IPS-11a (cell line): ENCODE results near the gene MYO1F.
A peak's percentile ranks its signal among the peaks of the same experiment; 100 is the strongest.
"Not testable (repeated sequence)": the region's sequence is repeated elsewhere in the genome, so short reads cannot be mapped to it uniquely, and the experiment has no call there.

ENCODE experiments used
- H3K4me3 ChIP-seq: one replicate; pipeline ENCODE4 v1.5.1; 2013; ENCODE audit warnings: low read depth, low read length, control low read depth

MYO1F gene

DNA sequence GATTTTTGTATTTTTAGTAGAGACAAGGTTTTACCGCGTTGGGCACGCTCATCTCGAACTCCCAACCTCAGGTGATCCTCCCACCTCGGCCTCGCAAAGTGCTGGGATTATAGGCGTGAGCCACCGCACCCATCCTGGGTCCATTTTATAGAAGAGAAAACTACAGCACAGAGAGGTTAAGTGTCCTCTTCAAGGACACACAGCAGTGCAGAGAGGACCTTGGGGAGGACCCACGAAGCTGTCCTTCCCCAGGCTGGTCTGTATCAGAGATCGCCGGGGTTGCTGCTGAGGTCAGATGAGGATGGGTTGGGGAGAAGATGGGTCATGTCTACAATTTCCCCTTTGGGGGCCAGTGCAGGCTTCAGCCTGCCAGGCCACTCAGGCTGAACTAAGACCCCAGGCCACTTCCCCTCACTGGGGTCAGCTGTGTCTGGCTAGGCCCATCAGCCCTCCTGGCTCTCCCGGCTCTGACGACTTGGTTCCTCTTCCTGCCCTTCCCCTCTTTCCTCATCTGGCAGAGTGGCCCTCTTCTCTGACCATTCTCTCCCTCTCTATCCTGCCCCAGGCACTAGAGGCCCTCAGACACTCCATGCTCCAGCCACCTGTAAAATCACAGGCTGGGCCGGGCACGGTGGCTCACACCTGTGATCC is 9.6 kb downstream of the MYO1F start:
- H3K4me3 ChIP-seq: no peak overlapping the region

DNA sequence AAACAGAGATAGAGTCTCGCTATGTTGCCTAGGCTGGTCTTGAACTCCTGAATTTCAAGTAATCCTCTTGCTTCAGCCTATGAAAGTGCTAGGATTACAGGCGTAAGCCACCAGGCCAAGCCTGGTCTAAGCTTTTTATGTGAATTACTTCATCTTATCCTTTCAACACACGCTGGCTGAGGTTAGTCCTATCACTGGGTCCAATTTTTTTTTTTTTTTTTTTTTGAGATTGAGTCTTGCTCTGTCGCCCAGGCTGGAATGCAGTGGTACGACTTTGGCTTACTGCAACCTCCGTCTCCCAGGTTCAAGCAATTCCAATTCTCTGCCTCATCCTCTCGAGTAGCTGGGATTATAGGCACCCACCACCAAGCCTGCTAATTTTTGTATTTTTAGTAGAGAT is 10.4 kb downstream of the MYO1F start:
- no peak overlapping the region for H3K4me3 ChIP-seq

DNA sequence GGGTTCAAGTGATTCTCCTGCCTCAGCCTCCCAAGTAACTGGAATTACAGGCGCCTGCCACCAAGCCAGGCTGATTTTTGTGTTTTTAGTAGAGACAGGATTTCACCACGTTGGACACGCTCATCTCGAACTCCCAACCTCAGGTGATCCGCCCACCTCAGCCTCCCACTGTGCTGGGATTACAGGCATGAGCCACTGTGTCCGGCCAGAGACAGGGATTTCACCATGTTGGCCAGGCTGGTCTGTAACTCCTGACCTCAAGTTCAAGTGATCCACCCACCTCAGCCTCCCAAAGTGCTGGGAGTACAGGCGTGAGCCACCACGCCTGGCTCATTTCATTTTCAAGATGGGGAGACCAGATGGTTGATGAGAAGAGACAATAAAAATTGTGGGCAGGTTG is 12.4 kb downstream of the MYO1F start:
- H3K4me3 ChIP-seq: not testable (repeated sequence)

DNA sequence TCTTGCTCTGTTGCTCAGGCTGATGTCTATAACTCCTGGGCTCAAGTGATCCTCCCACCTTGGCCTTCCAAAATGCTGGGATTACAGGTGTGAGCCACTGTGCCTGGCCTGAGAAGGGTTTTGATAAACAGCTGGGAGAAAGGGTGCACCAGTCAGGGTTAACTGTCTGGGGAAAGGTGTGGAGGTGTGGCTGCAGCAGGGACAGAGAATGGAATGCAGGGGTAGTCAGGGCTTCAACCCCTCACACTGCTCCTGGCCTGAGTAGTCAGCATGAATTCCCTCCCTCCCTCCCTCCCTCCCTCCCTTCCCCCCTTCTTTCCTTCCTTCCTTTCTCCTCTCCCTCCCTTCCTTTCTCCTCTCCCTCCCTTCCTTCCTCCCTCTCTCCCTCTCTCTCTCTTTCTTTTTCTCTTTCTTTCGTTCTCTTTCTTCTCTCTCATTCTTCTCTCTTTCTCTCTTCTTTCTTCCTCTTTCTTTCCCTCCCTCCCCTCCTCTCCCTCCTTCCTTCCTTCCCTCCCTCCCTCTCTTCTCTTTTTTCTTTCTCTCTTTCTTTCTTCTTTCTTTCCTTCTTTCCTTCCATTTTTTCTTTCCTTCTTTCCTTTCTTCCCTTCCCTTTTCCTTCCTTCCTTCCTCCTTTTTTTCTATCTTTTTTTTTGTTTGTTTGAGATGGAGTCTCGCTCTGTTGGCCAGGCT is 16.0 kb downstream of the MYO1F start:
- H3K4me3 ChIP-seq: no peak overlapping the region

DNA sequence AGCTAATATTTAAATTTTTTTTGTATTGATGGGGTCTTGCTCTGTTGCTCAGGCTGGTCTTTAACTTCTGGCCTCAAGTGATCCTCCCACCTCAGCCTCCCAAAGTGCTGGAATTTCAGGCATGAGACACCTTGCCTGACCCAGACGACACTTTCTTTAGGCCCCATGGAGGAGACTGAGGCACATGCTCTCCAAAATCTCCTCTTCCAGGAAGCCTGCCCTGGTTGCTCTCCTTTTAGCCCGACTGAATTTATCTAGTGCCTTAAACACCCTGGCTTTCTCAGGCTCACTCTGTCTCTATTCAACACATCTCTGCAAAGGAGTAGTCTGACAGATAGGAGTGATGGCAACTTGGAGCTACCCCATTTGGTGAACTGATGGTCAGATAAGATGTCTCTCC is 18.9 kb downstream of the MYO1F start:
- H3K4me3 ChIP-seq: no peak overlapping the region

DNA sequence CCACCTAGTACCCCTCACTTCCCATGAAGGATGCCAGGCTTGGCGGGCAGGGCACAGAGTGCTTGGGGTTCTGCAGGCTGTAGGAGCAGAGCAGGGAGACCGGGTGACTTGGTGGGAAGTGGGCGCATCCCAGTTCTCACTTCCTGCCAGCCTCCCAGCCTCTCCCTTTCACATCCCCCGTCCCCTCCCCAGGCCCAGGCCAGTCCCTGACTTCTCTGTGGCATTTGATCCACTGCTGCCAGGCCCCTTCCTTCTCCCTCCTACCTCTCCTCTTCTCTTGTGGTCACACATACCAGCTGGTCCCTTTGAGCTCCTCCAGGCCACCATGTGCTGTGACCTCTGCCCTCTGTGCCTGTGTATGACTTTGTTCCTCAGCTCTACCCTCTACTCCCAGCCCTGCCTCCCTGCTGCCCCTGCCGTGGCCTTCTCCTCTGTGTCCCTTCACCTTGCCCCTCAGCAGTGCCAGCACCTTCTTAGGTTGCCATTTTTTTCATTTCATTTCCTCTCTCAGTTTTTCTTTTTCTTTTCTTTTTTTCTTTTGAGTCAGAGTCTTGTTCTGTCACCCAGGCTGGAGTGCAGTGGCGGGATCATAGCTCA is 19.5 kb downstream of the MYO1F start:
- no peak overlapping the region for H3K4me3 ChIP-seq

DNA sequence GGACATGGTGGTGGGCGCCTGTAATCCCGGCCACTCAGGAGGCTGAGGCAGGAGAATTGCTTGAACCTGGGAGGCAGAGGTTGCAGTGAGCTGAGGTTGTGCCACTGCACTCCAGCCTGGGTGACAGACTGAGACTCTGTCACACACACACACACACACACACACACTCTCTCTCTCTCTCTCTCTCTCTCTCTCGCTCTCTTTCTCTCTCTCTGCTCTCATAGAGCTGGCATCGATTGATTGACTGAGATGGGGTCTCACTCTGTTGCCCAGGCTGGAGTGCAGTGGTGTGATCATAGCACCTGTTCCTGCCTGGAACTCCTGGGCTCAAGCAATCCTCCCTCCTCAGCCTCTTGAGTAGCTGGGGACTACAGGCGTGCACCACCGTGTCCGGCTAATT is 23.5 kb downstream of the MYO1F start:
- H3K4me3 ChIP-seq: not testable (repeated sequence)

DNA sequence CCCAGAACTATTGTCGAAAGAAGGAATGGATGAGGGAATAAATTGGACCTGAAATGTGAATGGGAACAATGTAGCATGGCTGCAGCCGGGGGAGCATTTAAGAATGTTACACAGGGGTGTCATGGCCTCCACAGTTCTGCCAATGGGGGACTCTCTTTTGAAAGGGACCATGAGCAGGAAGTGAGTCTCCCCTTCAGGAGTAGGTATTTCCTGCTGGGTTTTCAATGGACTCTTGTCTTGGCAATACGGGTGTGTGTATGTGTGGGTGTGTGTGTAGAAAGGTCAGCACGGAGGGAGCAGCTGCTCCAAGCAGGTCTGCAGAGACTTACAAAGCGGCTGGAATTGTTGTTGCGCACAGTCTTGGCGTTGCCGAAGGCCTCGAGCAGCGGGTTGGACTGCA is 24.4 kb downstream of the MYO1F start:
- H3K4me3 ChIP-seq: no peak overlapping the region

DNA sequence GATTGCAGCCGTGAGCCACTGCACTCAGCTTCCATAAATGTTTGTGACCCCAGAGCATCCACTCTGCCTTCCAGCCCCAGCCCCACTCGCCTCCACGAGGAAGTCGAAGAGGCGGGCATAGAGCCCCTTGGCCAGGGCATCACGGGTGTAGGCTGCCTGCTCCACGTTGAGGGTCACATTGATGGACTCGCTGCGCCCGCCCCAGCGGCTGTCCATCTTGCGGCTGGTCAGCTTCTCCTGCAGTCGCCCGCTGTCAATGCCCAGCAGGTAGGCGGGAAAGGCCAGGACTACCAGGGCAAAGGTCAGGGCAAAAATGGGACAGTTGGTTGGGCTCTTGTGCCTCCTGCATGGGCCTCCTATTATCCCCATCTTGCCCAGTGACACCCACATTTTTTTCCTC is 27.2 kb downstream of the MYO1F start:
- H3K4me3 ChIP-seq: no peak overlapping the region

DNA sequence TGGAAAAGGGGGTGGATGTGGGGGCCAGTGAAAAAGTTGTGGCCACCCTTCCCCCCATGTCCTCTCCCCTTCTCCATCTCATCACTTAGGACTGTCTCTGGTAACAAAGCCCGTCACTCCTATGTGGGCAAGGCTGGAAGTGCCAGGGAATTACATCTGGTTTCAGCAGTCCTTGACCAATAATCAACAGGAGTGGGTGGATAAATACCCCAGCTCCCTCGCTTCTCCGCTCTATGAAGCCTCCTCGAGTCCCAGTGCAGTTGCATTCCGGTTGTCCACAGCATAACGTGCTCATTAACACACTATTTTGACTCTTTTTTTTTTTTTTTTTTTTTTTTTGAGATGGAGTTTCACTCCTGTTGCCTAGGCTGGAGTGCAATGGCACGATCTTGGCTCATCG is 31.5 kb downstream of the MYO1F start:
- H3K4me3 ChIP-seq: no peak overlapping the region

DNA sequence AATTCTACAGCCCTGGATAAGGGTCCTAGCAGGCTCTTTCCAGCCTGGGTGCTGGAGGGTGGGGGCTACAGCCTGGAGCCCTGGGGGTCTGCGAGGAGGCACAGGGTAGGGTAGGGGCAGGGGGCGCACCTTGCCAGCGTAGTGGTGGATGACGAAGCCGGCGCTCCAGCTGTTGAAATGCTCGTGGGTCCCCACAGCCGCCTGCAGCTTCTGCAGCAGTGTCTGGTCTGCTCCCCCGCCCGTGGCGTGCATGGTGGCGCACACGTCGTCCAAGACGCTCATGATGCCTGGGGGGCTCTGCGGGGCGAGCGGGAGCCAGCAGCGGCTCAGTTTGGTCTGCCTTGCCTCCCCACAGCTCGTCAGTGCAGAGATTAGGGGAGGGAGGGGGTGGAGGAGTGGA is 33.1 kb downstream of the MYO1F start:
- no peak overlapping the region for H3K4me3 ChIP-seq

DNA sequence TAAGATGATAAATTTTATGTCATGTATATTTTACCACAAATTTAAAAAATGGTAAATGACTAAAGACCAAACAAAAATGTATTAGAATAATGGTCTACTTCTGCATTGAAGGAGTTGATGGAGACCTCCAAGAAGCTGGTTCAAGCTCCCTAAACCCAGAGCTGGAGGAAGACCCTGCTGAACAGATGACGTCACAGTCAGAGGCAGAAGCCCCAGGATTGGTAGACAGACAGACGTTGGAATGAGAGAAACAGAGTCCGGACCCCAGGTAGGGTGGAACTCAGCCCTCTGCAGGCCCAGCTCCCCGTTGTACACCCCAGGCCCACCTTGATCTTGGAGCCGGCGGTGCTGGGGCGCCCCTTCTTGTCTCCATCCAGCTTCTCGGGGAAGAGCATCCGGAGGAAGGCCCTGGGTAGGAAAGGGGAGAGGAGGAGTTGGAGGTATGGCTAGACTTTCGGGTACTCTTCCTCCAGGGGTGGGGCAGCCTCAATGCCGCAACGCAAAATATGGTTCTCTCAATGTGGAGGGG is 37.6 kb downstream of the MYO1F start:
- no peak overlapping the region for H3K4me3 ChIP-seq

DNA sequence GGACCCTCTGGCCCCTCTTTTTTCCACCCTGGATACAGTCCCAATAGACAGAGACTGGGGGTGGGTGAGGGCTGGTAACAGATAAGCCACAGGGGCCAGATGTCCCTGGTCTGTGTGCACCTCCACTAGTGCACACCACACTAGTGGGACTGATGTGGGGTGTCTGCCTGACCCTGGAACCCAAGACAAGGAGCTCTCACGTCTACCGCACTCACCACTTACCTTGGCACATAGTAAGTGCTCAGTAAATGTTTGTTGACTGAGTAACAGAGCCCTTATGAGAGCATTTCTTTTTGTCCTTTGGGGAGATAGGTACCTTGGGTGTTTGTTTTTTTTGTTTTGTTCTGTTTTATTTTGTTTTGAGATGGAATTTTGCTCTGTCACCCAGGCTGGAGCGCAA is 40.1 kb downstream of the MYO1F start:
- H3K4me3 ChIP-seq: no peak overlapping the region

DNA sequence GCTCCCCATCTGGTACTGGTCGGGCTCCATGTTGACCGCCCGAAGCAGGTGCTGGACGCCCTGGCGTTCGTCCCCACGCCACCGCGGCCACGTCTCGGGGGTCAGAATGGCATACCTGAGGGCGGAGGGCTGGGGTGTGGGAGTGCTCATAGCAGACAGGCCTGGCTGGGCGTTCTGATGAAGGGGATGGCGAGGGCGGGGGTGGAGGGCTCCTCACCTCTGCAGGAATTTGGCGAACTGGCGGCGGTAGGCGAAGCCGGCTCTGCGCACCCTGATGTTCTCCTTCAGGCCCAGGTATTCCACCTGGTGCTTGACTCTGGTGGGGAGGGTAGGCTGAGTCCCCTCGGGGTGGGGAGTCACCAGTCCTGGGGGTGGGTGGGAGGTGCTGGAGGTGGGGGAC is 41.0 kb downstream of the MYO1F start:
- H3K4me3 ChIP-seq: no peak overlapping the region

DNA sequence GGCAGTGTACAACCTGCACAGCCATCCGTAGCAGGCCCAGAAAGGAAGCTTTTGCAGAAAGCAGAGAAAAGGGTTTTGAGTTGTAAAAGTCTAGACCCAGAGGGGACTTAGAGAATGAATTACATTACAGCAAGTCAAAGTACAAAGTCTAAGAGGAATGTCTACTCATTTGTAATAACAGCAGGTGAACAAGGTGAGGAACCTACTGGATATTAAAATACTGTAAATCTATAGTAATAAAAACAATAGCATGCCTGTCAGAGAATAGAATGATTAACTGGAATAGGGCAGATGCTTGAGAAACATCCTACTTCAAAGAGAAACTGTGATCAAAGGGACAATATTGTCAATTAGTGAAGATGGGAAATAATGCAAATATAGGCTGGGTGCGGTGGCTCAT is 45.0 kb downstream of the MYO1F start:
- H3K4me3 ChIP-seq: no peak overlapping the region

DNA sequence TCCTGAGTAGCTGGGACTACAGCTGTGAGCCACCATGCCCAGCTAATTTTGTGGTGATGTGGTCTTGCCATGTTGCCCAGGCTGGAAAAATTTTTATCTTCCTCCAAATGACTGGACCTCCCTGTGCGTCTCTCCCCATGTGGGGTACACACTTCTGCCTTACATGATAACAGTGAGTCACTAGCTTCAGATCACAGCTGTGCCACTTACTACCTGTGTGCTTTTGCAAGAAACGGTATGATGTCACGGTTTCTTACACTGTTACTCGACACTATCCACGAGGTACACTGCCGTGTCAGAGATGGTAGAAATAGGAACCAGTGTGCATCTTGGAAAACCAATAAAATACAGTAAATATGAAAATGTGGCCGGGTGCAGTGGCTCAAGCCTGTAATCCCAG is 45.8 kb downstream of the MYO1F start:
- no peak overlapping the region for H3K4me3 ChIP-seq

DNA sequence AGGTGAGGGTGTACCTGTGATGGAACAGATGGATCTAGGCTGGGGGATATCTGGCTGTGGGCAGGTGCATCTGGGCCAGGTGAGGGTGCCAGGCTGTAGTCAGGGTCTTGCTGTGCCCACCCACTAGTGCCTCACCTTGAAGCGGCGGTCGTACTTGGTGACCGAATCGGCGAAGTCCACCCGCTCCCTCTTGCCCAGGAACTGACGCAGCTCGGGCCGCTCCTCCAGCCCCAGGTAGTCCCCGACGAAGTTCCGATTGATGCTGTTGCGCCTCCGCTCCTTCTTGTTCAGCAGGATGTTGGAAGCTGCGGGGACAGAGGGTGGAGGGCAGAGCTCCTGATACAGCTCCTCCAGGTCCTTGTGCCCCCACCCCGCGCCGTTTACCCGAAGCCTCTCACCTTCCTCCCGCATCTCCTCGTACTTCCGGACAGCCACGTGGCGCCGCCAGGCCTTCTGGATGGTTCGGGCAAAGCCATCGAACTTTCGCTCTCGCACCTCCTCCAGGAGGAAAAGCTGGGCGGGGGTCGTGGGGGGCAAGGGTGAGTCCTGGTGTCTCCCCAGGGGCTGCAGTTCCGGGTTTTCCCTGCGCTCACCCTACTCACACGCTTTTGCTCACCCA is 47.1 kb downstream of the MYO1F start:
- H3K4me3 ChIP-seq: no peak overlapping the region

DNA sequence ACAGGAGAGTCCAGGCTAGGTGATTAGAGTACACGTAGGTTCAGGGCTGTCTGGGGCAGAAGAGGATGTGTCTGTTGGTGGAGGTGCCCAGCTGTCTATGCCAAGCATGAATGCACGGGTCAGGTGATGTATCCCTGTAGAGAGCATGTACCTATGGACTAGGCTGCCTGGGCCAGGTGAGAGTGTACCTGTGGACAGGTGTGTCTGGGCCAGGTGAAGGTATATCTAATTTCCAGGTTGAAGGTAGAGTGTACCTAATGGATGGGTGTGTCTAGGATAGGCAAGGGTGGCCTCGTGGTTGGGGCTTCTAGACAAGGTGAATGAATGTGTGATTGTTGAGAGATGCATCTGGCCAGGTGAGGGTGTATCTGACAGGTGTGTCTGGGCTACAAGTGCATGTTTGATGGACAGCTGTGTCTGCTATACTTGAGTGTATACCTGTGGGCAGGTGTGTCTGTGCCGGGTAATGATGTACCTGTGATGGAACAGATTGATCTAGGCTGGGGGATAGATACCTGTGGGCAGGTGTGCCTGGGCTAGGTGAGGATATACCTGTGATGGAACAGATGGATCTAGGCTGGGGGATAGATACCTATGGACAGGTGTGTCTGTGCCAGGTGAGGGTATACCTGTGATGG is 47.8 kb downstream of the MYO1F start:
- no peak overlapping the region for H3K4me3 ChIP-seq

DNA sequence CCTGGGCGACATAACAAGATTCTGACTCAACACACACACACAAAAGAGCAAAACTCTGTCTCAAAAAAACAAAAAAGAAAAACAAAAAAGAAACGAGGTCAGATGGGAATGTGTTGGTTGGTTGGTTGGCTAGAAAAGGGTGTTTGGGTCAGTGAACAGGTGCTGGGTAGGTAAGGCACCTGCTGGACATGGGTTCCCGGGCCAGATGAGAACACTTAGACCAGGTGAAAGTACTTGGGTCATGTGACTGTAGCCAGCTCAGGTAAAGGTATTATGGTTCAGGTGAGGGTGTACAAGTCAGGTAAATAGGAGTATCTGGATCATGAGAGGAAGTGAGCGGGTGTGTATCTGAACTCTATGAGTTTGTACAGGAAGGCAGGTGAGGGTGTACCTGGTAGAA is 48.7 kb downstream of the MYO1F start:
- H3K4me3 ChIP-seq: no peak overlapping the region

DNA sequence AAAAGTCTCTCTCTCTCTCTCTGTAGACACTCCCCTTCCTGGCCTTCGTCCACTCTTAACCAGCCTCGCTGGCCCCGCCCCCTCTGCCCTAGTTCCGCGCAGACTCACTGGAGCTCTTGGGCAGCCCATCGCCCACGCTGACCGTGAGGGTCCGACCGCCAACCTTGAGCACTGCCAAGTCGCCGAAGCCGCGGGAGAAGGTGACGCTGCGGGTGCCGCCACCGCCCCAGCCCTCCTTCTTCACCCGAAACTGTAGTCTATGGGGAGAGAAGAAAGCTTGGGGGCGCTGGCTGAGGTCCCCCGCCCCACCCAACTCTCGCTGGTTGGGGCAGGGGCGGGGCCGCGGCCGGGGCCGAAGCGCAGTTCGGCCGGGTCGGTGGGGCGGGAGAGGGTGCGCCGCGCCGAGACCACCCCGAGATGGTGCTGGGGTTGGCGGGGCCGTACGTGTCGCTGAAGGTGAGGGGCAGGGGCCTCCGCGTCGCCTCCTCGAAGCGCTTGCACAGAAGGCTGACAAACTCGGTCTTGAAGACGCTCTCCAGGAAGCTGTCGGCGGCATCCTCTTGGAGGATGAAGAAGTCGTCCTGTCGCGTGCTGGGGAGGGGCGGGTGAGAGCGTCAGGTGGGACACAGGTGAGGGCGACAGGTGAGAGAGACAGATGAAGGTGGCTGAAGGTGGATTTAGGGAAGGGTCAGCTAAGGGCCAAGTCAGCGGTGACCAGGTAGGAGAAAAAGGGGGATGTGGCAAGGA is 50.7 kb downstream of the MYO1F start:
- peak overlapping the region; percentile 67 for H3K4me3 ChIP-seq

DNA sequence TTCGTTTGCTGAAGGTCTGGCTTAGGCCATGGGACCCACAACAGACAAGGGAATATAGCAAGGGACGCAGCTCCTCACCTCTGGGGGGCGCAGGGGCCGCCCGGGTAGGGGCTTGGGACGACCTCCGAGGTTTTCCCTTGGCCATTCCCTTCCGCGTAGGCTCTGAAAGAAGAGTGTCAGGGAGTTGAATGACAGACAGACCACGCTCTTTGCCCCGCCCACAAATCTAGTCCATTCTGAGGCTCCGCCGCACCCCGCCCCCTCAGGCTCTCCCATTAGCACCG is 51.9 kb downstream of the MYO1F start:
- no peak overlapping the region for H3K4me3 ChIP-seq
